GM12892 (cell line): Measurements from ENCODE around the gene NT5E.

Experiments used
- POLR2A ChIP-seq: IDR thresholded peaks from 2 replicates; pipeline ENCODE4 v1.6.1; 2011; ENCODE audit warnings: low read depth, low read length, control low read depth
- TAF1 ChIP-seq: IDR thresholded peaks from 2 replicates; pipeline ENCODE4 v1.6.1; 2011; ENCODE audit warnings: low read depth, mild to moderate bottlenecking, control low read depth, low read length, borderline replicate concordance

DNA sequence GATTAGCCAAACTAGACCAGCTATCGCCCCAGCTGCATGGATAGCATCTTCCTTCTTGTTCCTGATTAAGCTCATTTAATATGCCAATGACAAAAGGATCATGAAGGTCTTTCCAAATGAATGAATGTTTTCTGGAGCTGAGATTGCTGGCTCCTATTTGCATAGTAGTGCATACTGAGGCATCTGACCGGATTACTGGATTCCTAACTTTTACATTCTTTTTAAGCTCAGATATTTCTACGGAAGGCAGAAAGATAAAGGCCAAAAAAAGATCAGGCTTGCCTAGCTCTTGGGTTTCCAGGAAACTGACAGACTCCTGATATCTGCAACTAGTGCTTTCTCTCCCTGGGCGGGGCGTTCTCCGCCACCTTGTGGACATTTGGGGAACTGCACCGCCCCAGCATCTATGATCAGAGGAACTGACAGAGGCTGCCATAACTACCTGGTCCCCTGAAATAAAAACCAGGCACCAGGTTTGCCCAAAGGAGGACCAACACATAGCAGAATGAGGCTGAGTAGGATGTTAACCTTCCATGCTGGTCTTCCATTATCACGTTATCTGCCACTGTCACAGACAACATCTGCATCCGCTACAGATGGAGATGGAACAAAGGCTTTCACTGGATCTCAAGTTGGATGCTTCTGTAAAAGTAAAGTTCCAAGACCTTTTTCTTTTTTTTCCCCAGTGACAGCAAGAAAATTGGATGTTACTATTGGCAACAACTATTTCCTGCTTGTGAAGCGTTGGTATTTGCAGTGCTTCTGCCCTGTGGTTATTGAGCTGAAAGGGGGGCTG is 33.2 kb downstream of the NT5E start:
- no peak for TF ChIP-seq POLR2A
- no peak for TF ChIP-seq TAF1
